ENCODE results near the gene QKI.

Gene QKI

GRCh38 chr6:163504984-163505640 is 90.6 kb downstream of the QKI start:
- Histone ChIP-seq H3K4me3 (replicated peaks; ENCODE audit: insufficient read depth, low read length) (no peak overlapping the region), H3K27ac (replicated peaks) (no peak overlapping the region), H3K27me3 (ENCODE audit: insufficient read depth, poor library complexity, severe bottlenecking) (no peaks in the 10 kb centered on the region)
- DNase-seq (ENCODE audit: low read depth in 1 of 2, low spot score in 1 of 2), result no peak
- TF ChIP-seq, protein P1, sequence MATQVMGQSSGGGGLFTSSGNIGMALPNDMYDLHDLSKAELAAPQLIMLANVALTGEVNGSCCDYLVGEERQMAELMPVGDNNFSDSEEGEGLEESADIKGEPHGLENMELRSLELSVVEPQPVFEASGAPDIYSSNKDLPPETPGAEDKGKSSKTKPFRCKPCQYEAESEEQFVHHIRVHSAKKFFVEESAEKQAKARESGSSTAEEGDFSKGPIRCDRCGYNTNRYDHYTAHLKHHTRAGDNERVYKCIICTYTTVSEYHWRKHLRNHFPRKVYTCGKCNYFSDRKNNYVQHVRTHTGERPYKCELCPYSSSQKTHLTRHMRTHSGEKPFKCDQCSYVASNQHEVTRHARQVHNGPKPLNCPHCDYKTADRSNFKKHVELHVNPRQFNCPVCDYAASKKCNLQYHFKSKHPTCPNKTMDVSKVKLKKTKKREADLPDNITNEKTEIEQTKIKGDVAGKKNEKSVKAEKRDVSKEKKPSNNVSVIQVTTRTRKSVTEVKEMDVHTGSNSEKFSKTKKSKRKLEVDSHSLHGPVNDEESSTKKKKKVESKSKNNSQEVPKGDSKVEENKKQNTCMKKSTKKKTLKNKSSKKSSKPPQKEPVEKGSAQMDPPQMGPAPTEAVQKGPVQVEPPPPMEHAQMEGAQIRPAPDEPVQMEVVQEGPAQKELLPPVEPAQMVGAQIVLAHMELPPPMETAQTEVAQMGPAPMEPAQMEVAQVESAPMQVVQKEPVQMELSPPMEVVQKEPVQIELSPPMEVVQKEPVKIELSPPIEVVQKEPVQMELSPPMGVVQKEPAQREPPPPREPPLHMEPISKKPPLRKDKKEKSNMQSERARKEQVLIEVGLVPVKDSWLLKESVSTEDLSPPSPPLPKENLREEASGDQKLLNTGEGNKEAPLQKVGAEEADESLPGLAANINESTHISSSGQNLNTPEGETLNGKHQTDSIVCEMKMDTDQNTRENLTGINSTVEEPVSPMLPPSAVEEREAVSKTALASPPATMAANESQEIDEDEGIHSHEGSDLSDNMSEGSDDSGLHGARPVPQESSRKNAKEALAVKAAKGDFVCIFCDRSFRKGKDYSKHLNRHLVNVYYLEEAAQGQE (IDR thresholded peaks at IDR 0.05; ENCODE audit: insufficient replicate concordance, low read depth), result no peak
- TF ChIP-seq POLR2AphosphoS5 (IDR thresholded peaks at IDR 0.05; ENCODE audit: low read depth) (no peak), SPI1 (IDR thresholded peaks at IDR 0.05; ENCODE audit: borderline replicate concordance, low read depth) (no peak), GABPA (IDR thresholded peaks at IDR 0.05; ENCODE audit: low read depth) (no peak)
- TF ChIP-seq, protein P2, sequence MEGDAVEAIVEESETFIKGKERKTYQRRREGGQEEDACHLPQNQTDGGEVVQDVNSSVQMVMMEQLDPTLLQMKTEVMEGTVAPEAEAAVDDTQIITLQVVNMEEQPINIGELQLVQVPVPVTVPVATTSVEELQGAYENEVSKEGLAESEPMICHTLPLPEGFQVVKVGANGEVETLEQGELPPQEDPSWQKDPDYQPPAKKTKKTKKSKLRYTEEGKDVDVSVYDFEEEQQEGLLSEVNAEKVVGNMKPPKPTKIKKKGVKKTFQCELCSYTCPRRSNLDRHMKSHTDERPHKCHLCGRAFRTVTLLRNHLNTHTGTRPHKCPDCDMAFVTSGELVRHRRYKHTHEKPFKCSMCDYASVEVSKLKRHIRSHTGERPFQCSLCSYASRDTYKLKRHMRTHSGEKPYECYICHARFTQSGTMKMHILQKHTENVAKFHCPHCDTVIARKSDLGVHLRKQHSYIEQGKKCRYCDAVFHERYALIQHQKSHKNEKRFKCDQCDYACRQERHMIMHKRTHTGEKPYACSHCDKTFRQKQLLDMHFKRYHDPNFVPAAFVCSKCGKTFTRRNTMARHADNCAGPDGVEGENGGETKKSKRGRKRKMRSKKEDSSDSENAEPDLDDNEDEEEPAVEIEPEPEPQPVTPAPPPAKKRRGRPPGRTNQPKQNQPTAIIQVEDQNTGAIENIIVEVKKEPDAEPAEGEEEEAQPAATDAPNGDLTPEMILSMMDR (IDR thresholded peaks at IDR 0.05; ENCODE audit: insufficient read depth, low read length), result no peak

- no peaks in the 10 kb centered on the region for H3K27me3 ChIP-seq (ENCODE audit: insufficient read depth, poor library complexity, severe bottlenecking)
- H3K4me3 ChIP-seq (replicated peaks; ENCODE audit: insufficient read depth, low read length), result no peak overlapping the region
- H3K27ac ChIP-seq (replicated peaks), result no peak overlapping the region
- no peak for DNase-seq (ENCODE audit: low read depth in 1 of 2, low spot score in 1 of 2)
- TF ChIP-seq SPI1 (IDR thresholded peaks at IDR 0.05; ENCODE audit: borderline replicate concordance, low read depth) (no peak), GABPA (IDR thresholded peaks at IDR 0.05; ENCODE audit: low read depth) (no peak), POLR2AphosphoS5 (IDR thresholded peaks at IDR 0.05; ENCODE audit: low read depth) (no peak)
- TF ChIP-seq, protein P2 (IDR thresholded peaks at IDR 0.05; ENCODE audit: insufficient read depth, low read length), result no peak
- TF ChIP-seq, protein P1 (IDR thresholded peaks at IDR 0.05; ENCODE audit: insufficient replicate concordance, low read depth), result no peak
These were observed 93.4 kb downstream of the QKI start for GRCh38 chr6:163507965-163508364.

- DNase-seq (ENCODE audit: low read depth in 1 of 2, low spot score in 1 of 2), result no peak
- Histone ChIP-seq H3K4me3 (replicated peaks; ENCODE audit: insufficient read depth, low read length) (no peak overlapping the region), H3K27me3 (ENCODE audit: insufficient read depth, poor library complexity, severe bottlenecking) (no peaks in the 10 kb centered on the region), H3K27ac (replicated peaks) (no peak overlapping the region)
- no peak for TF ChIP-seq SPI1 (IDR thresholded peaks at IDR 0.05; ENCODE audit: borderline replicate concordance, low read depth)
- TF ChIP-seq, protein P1 (IDR thresholded peaks at IDR 0.05; ENCODE audit: insufficient replicate concordance, low read depth), result no peak
- TF ChIP-seq, protein P2 (IDR thresholded peaks at IDR 0.05; ENCODE audit: insufficient read depth, low read length), result no peak
These were observed 98.5 kb downstream of the QKI start for GRCh38 chr6:163513003-163513402.

All from HL-60 (cell line).